Stimulated activated CD4-positive, alpha-beta T cell treated with anti-CD3 and anti-CD28 coated beads, Interleukin-1b, Interleukin-23, amount 100 ng/mL, for 4 hours (primary cell): ENCODE measurements around the gene FOXD1.

Experiments used
- DNase-seq, 2 donors: peaks; one replicate each; pipeline ENCODE4 v3.0.0-alpha.2; 2020; ENCODE audit warnings: low read depth in 2 of 2

FOXD1 gene

DNA sequence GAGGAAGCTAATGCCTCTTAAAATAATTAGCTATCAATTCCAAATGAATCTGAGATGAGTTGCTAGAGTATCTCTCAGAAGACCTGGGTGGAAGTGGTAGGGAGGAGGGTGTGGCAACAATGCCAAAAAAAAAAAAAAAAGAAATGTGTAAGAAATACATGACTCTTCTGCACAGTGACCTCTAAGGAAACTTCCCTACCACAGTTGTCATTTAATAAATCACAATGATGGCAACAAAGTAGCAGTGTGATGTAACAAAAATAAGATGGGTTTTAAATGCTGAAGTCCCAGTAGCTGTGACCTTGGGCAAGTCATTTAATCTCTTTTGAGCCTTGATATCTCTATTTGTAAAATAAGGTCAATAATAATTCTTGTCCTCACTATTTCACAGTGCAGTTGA is 7.2 kb downstream of the FOXD1 start:
- DNase-seq = no peak

GRCh38 chr5:73440262-73440661 is 8.3 kb downstream of the FOXD1 start:
- DNase-seq = no peak

GRCh38 chr5:73438645-73439470 is 9.7 kb downstream of the FOXD1 start:
- no peak for DNase-seq

GRCh38 chr5:73437777-73438644 is 10.6 kb downstream of the FOXD1 start:
- no peak for DNase-seq

DNA sequence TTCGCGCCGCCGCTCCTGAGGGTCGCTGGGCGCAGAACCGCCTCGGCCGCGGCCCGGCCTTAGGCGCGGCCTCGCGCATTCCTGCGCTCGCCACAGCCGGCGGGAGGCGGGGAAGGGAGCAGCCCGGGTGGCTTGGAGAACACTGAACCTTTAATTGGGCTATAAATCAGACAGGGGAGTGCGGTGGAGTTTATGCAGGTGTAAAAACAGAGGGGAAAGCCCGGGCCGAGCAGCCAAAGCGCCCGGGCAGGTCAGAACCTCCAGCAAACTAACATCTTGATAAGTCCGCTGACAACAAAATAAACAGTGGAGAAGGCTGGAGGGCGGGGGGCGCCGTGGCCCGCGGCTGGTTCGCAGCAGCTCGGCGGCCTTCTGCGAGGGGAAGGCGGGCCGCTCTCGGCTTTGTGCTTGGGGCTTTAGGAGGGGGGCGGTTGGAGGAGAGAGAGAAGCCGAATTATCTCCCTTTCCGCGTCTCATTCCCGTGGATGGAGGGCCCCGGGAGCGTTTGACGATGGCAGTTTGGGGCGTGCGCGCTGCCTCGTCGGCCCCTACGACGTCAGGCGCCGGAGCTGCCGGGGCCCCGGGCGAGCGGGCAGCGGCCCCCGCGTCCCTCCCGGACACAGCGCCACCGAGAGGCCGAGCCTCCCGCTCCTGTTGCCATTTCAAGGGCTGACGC is 11.3 kb downstream of the FOXD1 start:
- DNase-seq = no peak

GRCh38 chr5:73436535-73437100 is 12.0 kb downstream of the FOXD1 start:
- no peak for DNase-seq

GRCh38 chr5:73435759-73436534 is 12.6 kb downstream of the FOXD1 start:
- DNase-seq = no peak

DNA sequence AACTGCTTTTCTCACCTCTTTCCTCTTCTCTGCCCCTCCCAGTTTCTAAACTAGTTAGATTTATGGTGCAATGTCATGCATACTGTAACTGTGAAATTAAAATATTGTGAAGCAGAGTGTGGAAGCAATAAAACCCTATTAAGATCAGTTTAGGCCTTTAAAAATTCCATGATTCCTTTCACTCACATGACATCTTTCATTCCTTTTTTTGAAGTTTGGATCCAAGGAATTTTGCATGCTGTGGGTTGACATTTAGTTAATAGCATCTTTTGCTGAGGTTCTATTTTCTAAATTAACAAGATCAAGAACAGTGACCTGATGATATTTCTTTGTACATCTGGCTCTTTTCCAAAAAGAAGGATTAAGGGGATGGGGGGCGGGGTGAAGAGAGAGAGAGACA is 13.7 kb downstream of the FOXD1 start:
- DNase-seq = no peak

- DNase-seq = no peak
Observed at GRCh38 chr5:73434461-73434860, 14.1 kb downstream of the FOXD1 start.

DNA sequence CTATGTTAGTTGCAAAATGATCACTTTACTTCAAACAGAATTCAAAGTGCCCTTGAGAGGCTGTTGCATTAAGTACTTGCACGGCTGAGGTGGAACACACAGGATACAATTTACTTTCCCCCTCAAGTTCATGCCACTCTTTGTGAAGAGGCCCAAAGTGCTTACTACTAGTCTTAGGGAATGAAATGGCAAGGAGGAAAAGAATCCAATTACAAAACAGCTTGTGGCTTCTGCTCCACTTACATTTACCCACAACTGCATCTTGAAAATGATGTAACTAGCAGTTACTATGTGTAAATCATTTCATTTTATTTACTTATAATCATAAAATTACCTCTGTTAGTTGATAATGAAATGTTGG is 14.6 kb downstream of the FOXD1 start:
- DNase-seq = no peak

DNA sequence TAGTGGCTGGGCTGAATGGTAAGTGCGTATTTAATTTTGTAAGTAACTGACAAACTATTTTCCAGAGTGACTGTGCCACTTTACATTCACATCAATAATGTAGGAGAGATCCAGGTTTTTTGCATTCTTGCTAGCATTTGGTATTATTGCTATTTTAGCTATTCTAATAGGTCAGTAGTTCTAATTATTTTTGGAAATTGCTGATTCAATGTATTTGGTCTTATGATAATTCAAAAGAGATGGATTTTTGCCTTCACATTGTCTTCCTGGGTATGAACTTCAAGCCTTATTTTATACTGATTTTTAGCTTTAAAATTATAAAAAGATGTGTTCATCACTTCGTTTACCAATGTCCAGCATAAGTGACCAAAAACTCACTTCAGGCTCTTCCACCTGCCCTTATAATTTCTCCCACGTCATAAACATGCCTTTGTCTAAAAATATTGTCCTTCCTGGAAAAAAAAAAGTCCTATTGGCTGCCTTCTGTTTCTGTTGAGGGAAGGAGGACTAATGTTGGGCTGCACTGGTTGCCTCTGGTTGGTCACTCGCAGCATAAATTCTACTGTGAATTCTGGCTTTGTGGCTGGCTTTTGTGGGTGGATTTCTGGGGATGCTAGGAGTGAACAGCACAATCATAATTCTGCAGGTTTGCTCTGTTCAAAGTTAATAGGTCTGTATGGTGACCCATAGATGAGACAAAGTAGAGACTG is 15.2 kb downstream of the FOXD1 start:
- no peak for DNase-seq

- no peak for DNase-seq
Observed at GRCh38 chr5:73431204-73431851, 17.2 kb downstream of the FOXD1 start.

GRCh38 chr5:73426034-73426433 is 22.5 kb downstream of the FOXD1 start:
- no peak for DNase-seq

DNA sequence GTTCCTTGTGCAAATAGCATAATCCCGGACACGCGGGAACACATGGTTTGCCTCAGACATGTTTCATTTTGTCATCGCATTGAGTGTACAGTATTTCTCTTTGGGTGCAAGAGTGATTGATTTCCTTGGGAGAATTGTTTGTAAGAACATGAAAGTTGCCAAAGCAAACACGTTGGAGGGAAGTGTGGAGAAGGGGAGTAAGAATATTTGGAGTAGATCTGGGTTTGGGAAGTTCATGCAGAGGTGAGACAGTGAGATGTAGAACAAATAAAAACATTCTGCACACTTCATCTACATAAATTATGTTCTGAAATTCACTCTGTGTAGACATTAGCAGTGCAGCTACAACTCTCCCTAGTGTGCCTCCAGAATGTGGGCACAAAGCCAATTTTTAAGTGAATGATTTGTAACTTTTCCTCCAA is 24.0 kb downstream of the FOXD1 start:
- DNase-seq = no peak

GRCh38 chr5:73422164-73422563 is 26.4 kb downstream of the FOXD1 start:
- DNase-seq = no peak

DNA sequence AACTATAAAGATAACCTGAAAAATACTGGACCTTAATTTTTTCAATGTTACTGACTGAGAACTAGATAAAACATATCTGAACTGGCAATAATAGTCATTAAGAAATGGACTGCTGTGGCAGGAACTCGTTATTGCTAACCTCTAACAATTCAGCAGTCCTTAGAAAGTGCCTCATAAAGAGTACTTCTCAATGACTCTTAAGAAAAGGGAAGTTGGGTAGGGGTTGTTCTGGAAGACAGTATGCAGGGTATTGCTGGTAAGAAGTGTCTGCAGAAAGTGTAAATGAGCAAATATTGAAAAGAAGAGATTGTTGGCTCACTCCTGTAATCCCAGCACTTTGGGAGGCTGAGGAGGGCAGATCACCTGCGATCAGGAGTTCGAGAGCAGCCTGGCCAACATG is 27.9 kb downstream of the FOXD1 start:
- no peak for DNase-seq

DNA sequence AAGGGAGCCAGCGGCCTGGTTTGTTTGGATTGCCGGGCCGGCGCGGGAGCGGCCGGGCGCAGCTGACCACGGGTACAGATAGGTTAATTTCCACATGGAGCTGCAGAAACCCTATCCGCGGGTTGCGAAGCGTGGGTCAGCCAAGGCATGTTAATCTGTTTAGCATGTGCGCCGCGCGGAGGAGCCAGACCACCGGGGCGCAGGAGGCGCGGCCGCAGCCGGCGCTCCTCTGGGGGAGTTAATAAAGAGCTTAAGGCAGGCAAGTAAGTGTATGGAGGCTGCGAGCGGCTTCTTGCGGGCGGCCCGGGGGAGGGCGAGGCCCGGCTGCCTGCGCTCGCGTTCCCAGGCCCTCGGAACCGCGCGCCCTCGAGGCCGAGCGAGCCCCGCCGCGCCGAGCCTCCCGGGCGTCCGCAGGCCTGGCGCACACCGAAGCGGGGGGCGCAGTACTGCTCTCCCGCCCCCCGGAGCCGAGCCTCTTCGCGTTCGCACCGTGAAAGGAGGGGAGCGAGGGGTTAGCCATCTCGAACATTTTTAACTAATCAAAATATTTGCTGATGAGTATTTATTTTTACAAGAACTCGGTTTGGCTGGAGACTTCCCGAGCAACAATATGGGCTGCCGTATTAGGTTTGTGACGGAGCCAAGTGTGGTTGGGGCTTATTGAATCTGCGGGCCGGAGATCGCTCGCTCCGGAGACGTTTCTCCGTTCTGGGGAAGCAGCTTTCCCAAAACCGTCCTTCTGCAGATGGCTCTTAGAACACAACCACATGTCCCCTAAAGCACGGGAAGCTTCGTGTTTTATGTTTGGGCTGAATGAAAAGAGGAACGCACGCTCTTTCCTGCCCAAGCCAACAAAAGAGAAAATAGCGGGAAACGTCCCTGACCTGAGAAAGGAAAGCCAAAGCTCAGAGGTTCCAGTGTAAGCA is 28.8 kb downstream of the FOXD1 start:
- no peak for DNase-seq

DNA sequence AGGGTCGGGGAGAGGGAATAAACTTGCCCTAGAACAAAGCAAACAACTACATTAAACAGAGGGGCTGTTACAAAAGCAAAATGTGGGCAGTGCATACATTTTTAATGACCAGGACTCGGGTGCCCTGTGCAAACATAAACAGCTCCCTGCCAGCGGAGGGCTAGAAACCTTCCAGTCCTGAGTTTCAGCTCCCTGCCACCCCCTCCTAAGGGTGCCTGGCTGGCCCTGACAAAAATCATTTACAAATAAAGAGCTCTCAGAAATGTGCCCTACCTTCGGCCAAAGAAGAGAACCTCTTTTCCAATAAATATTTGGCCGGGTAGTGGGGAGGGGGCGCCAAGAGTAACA is 29.5 kb downstream of the FOXD1 start:
- DNase-seq = no peak

DNA sequence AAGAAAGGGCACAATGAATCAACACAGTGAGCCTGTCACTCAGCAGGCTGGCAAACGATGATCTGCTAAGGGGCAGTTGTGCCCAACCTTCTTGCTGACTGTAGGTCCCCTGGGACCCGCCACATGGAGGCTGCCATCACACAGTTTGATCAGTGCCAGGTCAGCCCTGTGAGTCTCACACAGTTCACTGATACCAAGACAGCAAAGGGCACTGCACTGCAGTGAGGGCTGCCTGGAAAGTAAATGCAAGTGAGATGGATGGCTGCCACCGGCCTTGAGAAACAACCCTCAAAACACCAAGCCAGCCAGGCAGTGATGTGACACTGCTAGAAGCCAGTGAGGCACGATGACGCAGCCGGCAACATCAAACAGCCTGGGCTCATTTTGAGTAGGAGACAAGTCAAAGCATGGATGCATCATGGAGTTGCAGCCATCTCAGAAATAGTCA is 30.3 kb downstream of the FOXD1 start:
- DNase-seq = no peak
